Stimulated activated CD4-positive, alpha-beta T cell treated with anti-CD3 and anti-CD28 coated beads, Interleukin-12 subunit alpha, Interleukin-12 subunit beta, amount 100 ng/mL, for 4 hours (primary cell): Measurements from ENCODE around the gene GFI1B.
"Not testable (repeated sequence)": the region's sequence is repeated elsewhere in the genome, so short reads cannot be mapped to it uniquely, and the experiment has no call there.

Experiments
- DNase-seq: peaks from one replicate; pipeline ENCODE4 v3.0.0-alpha.2; 2020

Gene GFI1B

GRCh38 chr9:132978451-132979131 is at the start of gene GFI1B:
Gene GFI1B, plus strand, starts transcription at chr9:132978694. Its CDS starts 7,985 bp downstream, at chr9:132986679.
- no peak for DNase-seq

- no peak for DNase-seq
Measured at GRCh38 chr9:132931178-132931735, 47.2 kb upstream of the GFI1B start.

- DNase-seq: no peak
Measured at GRCh38 chr9:132935026-132935425, 43.5 kb upstream of the GFI1B start.

- DNase-seq: no peak
Measured at GRCh38 chr9:132937463-132937901, 41.0 kb upstream of the GFI1B start.

- no peak for DNase-seq
Measured at GRCh38 chr9:132939169-132939568, 39.3 kb upstream of the GFI1B start.

- DNase-seq: no peak
Measured at GRCh38 chr9:132942541-132943182, 35.8 kb upstream of the GFI1B start.

- peak; percentile 1 for DNase-seq
Measured at GRCh38 chr9:132943651-132944293, 34.7 kb upstream of the GFI1B start.

- peak; percentile 99 for DNase-seq
Measured at GRCh38 chr9:132944294-132945185, 34.0 kb upstream of the GFI1B start, which contains the start of gene TSC1. Gene TSC1, minus strand, starts transcription at chr9:132944616. Its CDS starts 15,744 bp downstream, at chr9:132928872.

GRCh38 chr9:132945186-132946130 is 33.0 kb upstream of the GFI1B start:
- DNase-seq: no peak

- no peak for DNase-seq
Measured at GRCh38 chr9:132946211-132946610, 32.3 kb upstream of the GFI1B start.

GRCh38 chr9:132946631-132947295 is 31.7 kb upstream of the GFI1B start:
- DNase-seq: no peak

- DNase-seq: no peak
Measured at GRCh38 chr9:132947756-132948155, 30.7 kb upstream of the GFI1B start.

GRCh38 chr9:132948482-132949050 is 29.9 kb upstream of the GFI1B start:
- DNase-seq: no peak

- DNase-seq: no peak
Measured at GRCh38 chr9:132949709-132950108, 28.8 kb upstream of the GFI1B start.

- DNase-seq: no peak
Measured at GRCh38 chr9:132955123-132955522, 23.4 kb upstream of the GFI1B start.

GRCh38 chr9:132955768-132956167 is 22.7 kb upstream of the GFI1B start:
- no peak for DNase-seq

- DNase-seq: no peak
Measured at GRCh38 chr9:132957805-132958204, 20.7 kb upstream of the GFI1B start.

- no peak for DNase-seq
Measured at GRCh38 chr9:132961002-132961401, 17.5 kb upstream of the GFI1B start.

- DNase-seq: no peak
Measured at GRCh38 chr9:132965478-132965877, 13.0 kb upstream of the GFI1B start.

GRCh38 chr9:132967908-132968307 is 10.6 kb upstream of the GFI1B start:
- not testable (repeated sequence) for DNase-seq
